Esophagus muscularis mucosa (tissue), 3 donors: ENCODE measurements around the gene TMEM271.

ENCODE experiments used
- CTCF ChIP-seq, 3 experiments: fragments of 200-600 bp in 2 of 3; fragments of 450-650 bp in 1 of 3; sonication (generic) in 2 of 3; IDR thresholded peaks; one replicate each; pipeline ENCODE4 v1.5.1; 2017 to 2019; ENCODE audit warnings: antibody characterized with exemption in 3 of 3, mild to moderate bottlenecking in 2 of 3, moderate library complexity in 1 of 3
- POLR2A ChIP-seq: fragments of 450-650 bp; IDR thresholded peaks from one replicate; pipeline ENCODE4 v1.6.1; 2017; ENCODE audit warnings: antibody characterized with exemption, moderate library complexity, mild to moderate bottlenecking, low read depth
- POLR2AphosphoS5 ChIP-seq, 2 donors: sonication (generic); formaldehyde crosslinking; IDR thresholded peaks; one replicate each; pipeline ENCODE4 v1.6.1; 2017; ENCODE audit warnings: antibody characterized with exemption in 2 of 2

GRCh38 chr4:544386-545105 is 31.5 kb downstream of the TMEM271 start:
- TF ChIP-seq POLR2AphosphoS5 (IDR thresholded peaks at IDR 0.05) (no peak), CTCF (IDR thresholded peaks at IDR 0.05) (no peak), POLR2A (no peak)
